Measurements from ENCODE around the gene MRPL46. TPM values are rescaled to one million over a fixed set of nuclear protein-coding genes. Genes with fewer than 3 reads are reported as not detected.

The MRPL46 gene
- total RNA-seq, 1 donor from 2014 or later, result 12.7 TPM

DNA sequence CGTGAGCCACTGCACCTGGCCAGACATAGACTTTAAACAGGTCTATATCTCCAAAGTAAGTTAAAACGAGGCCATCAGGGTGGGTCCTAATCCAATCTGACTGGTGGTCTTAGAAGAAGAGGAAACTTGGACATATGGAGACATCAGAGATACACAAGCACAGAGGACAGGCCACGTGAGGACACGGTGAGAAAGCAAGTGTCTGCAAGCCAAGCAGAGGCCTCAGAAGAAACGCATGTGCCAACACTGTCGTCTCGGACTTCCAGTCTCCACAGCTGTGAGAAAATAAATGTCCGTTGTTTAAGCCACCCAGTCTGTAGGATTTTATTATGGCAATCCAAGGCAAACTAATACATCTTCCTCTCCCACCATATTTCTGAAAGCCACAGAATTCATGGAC lies 43.9 kb downstream of the MRPL46 start:
- no peaks in the 10 kb centered on the region for H3K9me3 Mint-ChIP-seq (ENCODE audit: low read depth)
- H3K36me3 Mint-ChIP-seq (ENCODE audit: low read depth), result no peaks in the 10 kb centered on the region
- H3K4me1 Mint-ChIP-seq (ENCODE audit: low read depth), result no peaks in the 10 kb centered on the region
- H3K27ac Mint-ChIP-seq (ENCODE audit: unreplicated experiment), result no peak overlapping the region
- H3K4me3 Mint-ChIP-seq (ENCODE audit: unreplicated experiment), result no peak overlapping the region
- DNase-seq (ENCODE audit: low spot score), result no peak
- H3K27me3 Mint-ChIP-seq (ENCODE audit: low read depth), result peaks cover 28% of the 10 kb centered on the region
- TF ChIP-seq, protein P1, sequence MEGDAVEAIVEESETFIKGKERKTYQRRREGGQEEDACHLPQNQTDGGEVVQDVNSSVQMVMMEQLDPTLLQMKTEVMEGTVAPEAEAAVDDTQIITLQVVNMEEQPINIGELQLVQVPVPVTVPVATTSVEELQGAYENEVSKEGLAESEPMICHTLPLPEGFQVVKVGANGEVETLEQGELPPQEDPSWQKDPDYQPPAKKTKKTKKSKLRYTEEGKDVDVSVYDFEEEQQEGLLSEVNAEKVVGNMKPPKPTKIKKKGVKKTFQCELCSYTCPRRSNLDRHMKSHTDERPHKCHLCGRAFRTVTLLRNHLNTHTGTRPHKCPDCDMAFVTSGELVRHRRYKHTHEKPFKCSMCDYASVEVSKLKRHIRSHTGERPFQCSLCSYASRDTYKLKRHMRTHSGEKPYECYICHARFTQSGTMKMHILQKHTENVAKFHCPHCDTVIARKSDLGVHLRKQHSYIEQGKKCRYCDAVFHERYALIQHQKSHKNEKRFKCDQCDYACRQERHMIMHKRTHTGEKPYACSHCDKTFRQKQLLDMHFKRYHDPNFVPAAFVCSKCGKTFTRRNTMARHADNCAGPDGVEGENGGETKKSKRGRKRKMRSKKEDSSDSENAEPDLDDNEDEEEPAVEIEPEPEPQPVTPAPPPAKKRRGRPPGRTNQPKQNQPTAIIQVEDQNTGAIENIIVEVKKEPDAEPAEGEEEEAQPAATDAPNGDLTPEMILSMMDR (IDR thresholded peaks at IDR 0.05), result no peak

DNA sequence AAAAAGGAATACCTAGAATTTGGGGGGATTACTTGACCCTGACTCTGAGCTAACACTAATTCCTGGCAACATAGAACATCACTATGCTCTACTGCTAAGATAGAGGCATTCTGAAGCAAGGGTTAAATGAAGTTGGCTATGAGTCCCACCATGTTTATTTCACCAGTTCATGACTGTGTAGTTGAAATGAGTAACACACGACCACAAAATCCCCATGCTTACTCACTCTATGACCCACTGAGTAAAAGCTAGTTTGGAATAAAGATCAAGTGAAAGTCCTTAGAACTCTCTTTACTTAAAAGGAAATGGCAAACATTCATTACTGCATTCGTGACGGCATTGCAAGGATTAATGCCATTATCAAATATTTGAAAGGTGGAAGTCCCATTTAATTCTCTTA lies 47.4 kb downstream of the MRPL46 start:
- Mint-ChIP-seq H3K9me3 (ENCODE audit: low read depth) (no peaks in the 10 kb centered on the region), H3K27ac (ENCODE audit: unreplicated experiment) (no peak overlapping the region), H3K4me1 (ENCODE audit: low read depth) (no peaks in the 10 kb centered on the region), H3K36me3 (ENCODE audit: low read depth) (no peaks in the 10 kb centered on the region), H3K27me3 (ENCODE audit: low read depth) (peaks cover 17% of the 10 kb centered on the region), H3K4me3 (ENCODE audit: unreplicated experiment) (no peak overlapping the region)
- DNase-seq (ENCODE audit: low spot score), result no peak
- TF ChIP-seq, protein P1 (IDR thresholded peaks at IDR 0.05), result no peak

Other genes with a start within 250 kb of the MRPL46 start
- not detected in 3 replicates for gene NTRK3, start 210.6 kb downstream of the MRPL46 start, total RNA-seq
- 38.1 to 46.7 TPM (median 42.0 TPM) in 3 replicates for gene MRPS11, start 320 bp upstream of the MRPL46 start, total RNA-seq
- gene DET1, start 79.3 kb upstream of the MRPL46 start, total RNA-seq, result 4.1 to 6.4 TPM (median 4.7 TPM) in 3 replicates
- 28.6 to 30.4 TPM (median 30.2 TPM) in 3 replicates for gene AEN, start 154.0 kb upstream of the MRPL46 start, total RNA-seq
- gene ISG20, start 171.6 kb upstream of the MRPL46 start, total RNA-seq, result 3.8 to 4.5 TPM (median 4.5 TPM) in 3 replicates

Data from chondrocyte (in vitro differentiated cells).